ENCODE data around the gene CNEP1R1.

DNA sequence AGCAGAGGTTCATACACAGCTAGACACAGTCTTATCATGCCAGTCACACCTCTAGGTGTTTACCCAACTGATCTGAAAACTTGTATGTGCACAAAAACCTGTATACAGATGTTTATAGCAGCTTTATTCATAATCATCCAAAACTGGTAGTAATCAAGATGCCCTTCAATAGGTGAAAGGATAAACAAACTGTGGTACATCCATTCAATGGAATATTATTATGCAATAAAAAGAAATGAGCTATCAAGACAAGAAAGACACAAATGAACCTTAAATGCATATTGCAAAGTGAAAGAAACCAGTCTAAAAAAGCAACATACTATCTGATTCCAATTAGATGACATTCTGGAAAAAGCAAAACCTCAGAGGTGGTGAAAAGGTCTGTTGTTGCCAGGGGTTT lies 47.6 kb upstream of the CNEP1R1 start:
- TF ChIP-seq, protein P1, sequence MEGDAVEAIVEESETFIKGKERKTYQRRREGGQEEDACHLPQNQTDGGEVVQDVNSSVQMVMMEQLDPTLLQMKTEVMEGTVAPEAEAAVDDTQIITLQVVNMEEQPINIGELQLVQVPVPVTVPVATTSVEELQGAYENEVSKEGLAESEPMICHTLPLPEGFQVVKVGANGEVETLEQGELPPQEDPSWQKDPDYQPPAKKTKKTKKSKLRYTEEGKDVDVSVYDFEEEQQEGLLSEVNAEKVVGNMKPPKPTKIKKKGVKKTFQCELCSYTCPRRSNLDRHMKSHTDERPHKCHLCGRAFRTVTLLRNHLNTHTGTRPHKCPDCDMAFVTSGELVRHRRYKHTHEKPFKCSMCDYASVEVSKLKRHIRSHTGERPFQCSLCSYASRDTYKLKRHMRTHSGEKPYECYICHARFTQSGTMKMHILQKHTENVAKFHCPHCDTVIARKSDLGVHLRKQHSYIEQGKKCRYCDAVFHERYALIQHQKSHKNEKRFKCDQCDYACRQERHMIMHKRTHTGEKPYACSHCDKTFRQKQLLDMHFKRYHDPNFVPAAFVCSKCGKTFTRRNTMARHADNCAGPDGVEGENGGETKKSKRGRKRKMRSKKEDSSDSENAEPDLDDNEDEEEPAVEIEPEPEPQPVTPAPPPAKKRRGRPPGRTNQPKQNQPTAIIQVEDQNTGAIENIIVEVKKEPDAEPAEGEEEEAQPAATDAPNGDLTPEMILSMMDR (conservative IDR thresholded peaks at IDR 0.05; ENCODE audit: low read length), result no peak
- no peak for TF ChIP-seq EZH2phosphoT487 (IDR thresholded peaks at IDR 0.05; ENCODE audit: borderline replicate concordance)

All from Loucy (cell line).